Uterus (tissue), 2 donors: ENCODE measurements around the gene HBG2.
"Not testable (repeated sequence)": the region's sequence is repeated elsewhere in the genome, so short reads cannot be mapped to it uniquely, and the experiment has no call there.

Experiments used
- CTCF ChIP-seq, 4 experiments: fragments of 200-600 bp in 2 of 4; fragments of 450-650 bp in 2 of 4; sonication (generic) in 2 of 4; IDR thresholded peaks; one replicate each; pipeline ENCODE4 v1.5.1; 2016 to 2019; ENCODE audit warnings: antibody characterized with exemption in 4 of 4, mild to moderate bottlenecking in 2 of 4, moderate library complexity in 1 of 4
- POLR2A ChIP-seq, 2 donors: fragments of 450-650 bp; IDR thresholded peaks; one replicate each; pipeline ENCODE4 v1.6.1; 2016; ENCODE audit warnings: antibody characterized with exemption in 2 of 2, mild to moderate bottlenecking in 1 of 2, moderate library complexity in 1 of 2

GRCh38 chr11:5254646-5255413 is at the start of gene HBG2:
- not testable (repeated sequence) for TF ChIP-seq POLR2A, CTCF (IDR thresholded peaks at IDR 0.05)
